GM12873 (cell line): ENCODE data around the gene TARBP1.

ENCODE experiments used
- CTCF ChIP-seq: IDR thresholded peaks from 2 replicates; pipeline ENCODE4 v1.5.1; 2012; ENCODE audit warnings: low read depth, mild to moderate bottlenecking, moderate library complexity, low read length, control low read depth; ENCODE audit not compliant: insufficient read depth; ENCODE audit errors: missing control alignments

TARBP1 gene

GRCh38 chr1:234484218-234484617, 5.2 kb upstream of the TARBP1 start:
- TF ChIP-seq CTCF: no peak

GRCh38 chr1:234481771-234482170, 2.8 kb upstream of the TARBP1 start:
- no peak for TF ChIP-seq CTCF

- TF ChIP-seq CTCF: no peak
Measured at GRCh38 chr1:234479866-234480265, 887 bp upstream of the TARBP1 start.

- no peak for TF ChIP-seq CTCF
Measured at GRCh38 chr1:234479310-234479559, 256 bp upstream of the TARBP1 start.

- no peak for TF ChIP-seq CTCF
Measured at GRCh38 chr1:234478152-234478480, 863 bp downstream of the TARBP1 start.

- TF ChIP-seq CTCF: no peak
Measured at GRCh38 chr1:234477386-234478151, 1.4 kb downstream of the TARBP1 start.

- no peak for TF ChIP-seq CTCF
Measured at GRCh38 chr1:234476172-234476571, 2.8 kb downstream of the TARBP1 start.

GRCh38 chr1:234475167-234475793, 3.7 kb downstream of the TARBP1 start:
- no peak for TF ChIP-seq CTCF
